KOPT-K1 (cell line): Measurements from ENCODE around the gene TMEM135.

Experiments
- H3K27ac ChIP-seq: fragments of 200-600 bp; sonication (generic); 2 replicates; pipeline ENCODE4 v1.5.1; 2016; ENCODE audit warnings: antibody characterized with exemption, mild to moderate bottlenecking, low read depth, low read length; ENCODE audit not compliant: poor library complexity, severe bottlenecking
- H3K36me3 ChIP-seq: fragments of 200-600 bp; sonication (generic); 2 replicates; pipeline ENCODE4 v1.5.1; 2017; ENCODE audit warnings: antibody characterized with exemption, mild to moderate bottlenecking, low read length, moderate library complexity; ENCODE audit not compliant: insufficient read depth
- H3K9me3 ChIP-seq: fragments of 200-600 bp; sonication (generic); 2 replicates; pipeline ENCODE4 v1.5.1; 2017; ENCODE audit warnings: antibody characterized with exemption, low read length, mild to moderate bottlenecking; ENCODE audit not compliant: insufficient read depth, poor library complexity, severe bottlenecking

TMEM135 gene

DNA sequence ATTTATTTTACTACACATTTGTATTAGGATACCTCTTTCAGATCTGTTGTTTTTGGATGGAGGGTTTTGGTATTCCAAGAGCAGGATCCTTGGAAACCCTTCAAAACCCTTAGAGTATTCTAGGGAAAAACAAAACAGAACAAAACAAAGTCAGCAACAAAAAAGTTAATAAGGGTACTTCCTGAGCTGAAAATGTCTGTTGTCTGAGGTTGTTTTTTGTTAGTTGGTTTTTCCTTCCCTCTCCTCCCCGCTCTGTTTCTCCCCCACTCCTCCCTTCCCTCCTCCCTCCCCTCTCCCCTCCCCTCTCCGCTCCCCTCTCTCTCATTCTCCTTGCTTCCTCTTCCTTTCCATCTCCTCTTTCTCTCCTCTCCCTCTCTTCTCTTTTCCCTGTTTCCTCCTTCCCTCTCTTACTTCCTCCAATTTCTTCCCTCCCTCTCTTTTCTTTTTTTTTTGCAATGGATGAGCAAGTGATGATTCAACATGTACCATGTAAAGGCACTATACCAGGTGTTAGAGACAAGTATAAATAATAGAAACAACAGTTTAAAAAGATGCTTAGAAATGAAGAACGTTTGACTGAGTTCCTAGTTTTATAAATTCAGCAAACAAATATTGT, 160.6 kb downstream of the TMEM135 start:
- H3K9me3 ChIP-seq = no peaks in the 10 kb centered on the region
- H3K36me3 ChIP-seq = no peaks in the 10 kb centered on the region
- H3K27ac ChIP-seq = no peak overlapping the region

DNA sequence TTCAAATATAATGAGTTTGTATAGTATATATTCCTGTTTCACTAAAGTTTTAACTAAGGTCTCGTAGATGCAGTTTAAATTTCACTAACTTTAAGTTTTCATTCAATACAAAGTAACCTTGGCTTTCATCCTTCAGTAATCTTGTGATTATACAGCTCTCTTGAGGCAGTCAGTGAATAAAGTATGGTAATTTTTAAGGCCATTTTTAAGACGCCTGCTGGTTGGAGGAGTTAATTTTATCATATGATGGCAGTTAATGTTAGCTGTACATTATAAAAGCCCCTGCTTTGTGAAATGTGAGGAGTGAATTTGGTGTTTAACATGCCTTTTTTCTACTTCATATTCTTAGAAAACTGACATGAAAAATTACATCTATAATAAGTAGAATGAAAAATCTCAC, 163.6 kb downstream of the TMEM135 start:
- no peak overlapping the region for H3K27ac ChIP-seq
- no peaks in the 10 kb centered on the region for H3K9me3 ChIP-seq
- no peaks in the 10 kb centered on the region for H3K36me3 ChIP-seq

DNA sequence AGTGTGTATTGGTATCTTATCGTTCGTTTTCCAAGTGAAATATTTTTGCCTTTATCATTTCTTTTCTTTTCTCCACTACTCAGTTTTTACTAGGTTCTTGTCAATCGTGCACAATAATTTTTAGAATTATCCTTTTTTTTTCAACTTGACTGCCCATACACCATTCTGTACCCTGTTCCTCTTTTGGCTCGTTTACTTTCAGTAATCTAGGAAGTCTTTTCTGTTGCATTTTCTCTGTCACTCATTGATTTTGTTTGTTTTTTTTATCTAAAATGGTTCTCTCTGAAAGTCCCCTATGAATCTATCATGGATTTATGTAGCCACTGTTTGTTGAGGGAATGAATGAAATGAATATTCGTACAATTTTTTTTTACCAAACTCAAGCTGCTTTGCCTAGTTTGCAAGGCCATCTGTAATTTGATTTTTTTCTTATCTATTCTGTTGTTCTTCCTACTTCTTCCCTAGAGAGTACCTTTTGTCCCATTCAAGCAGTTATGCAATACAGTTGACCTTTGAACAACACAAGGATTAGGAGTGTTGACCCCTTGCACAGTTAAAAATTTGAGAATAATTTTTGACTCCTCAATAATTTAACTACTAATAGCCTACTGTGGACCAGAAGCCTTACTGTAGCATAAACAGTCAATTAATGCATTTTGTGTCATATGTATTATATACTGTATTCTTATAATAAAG, 166.3 kb downstream of the TMEM135 start:
- H3K36me3 ChIP-seq = no peaks in the 10 kb centered on the region
- H3K9me3 ChIP-seq = no peaks in the 10 kb centered on the region

DNA sequence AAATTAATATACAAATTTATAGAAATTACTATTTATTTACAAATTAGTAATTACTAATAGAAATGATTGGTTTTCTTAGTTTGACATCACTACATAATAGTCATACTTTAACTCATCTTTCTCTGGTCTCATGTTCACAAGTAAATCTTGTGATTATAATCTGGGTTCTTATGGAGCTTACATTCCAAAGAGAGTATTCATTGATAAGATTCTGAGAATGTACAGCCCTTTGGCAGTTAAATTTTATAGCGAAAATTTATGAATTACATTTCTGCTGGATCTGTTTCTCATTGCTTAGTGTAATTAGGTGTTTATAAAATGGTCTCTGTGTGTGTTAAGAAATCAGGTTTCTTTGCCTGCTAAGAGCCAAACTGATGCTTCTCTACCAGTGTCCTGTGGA, 175.2 kb downstream of the TMEM135 start:
- H3K9me3 ChIP-seq = no peaks in the 10 kb centered on the region
- H3K27ac ChIP-seq = no peak overlapping the region
- no peaks in the 10 kb centered on the region for H3K36me3 ChIP-seq

More for the DNA sequence above, 166.3 kb downstream of the TMEM135 start:
- no peak overlapping the region for H3K27ac ChIP-seq

DNA sequence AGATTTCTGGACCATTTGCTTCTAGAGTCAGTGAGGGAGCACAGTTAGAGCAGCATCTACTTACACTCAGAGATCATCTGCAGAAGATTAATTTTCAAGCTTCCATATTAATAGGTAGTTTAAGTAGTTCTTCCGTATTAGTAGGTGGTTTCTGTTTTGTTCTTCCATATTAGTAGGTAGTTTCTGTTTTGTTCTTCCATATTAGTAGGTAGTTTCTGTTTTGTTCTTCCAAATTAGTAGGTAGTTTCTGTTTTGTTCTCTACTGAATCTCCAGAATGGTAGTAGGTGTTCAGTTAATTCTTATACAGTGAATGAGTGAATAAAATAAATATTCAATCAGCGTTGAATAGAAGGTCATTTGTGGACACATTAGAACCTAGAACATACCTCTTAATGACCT, 175.7 kb downstream of the TMEM135 start:
- Histone ChIP-seq H3K9me3 (no peaks in the 10 kb centered on the region), H3K27ac (no peak overlapping the region), H3K36me3 (no peaks in the 10 kb centered on the region)

DNA sequence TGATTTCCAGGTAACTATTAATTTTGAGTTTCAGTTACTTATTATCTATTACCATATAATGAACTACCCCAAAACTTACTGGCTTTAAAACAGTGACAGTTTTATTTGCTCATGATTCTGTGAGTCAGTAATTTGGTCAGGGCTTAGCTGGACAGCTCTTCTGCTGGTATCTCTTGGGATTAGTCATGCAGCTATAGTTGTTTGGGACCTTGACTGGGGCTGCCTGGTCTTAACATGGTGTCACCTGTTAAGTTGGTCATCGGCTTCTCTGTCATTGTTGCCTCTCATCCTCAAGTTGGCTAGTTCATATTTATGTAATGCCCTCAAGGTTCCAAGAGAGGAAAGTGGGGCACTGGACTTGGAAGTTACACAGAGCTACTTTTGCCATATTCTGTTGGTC, 177.5 kb downstream of the TMEM135 start:
- no peak overlapping the region for H3K27ac ChIP-seq
- no peaks in the 10 kb centered on the region for H3K9me3 ChIP-seq
- H3K36me3 ChIP-seq = no peaks in the 10 kb centered on the region

DNA sequence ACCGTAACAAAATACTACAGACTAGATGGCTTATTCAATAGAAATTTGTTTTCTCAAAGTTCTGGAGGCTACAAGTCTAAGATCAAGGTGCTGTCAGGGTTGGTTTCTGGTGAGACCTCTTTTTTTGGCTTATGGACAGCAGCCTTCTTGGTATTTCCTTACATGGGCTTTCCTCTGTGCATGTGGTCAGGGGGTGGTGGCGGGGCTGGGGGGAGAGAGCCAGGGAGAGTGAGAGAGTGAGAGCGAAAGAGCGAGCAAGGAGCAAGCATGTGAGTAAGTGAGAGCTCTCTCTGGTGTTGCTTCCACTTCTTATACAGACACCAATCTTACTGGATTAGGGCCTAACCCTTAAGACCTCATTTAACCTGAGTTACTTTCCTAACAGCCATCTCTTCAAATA, 181.5 kb downstream of the TMEM135 start:
- Histone ChIP-seq H3K36me3 (no peaks in the 10 kb centered on the region), H3K9me3 (no peaks in the 10 kb centered on the region), H3K27ac (no peak overlapping the region)

DNA sequence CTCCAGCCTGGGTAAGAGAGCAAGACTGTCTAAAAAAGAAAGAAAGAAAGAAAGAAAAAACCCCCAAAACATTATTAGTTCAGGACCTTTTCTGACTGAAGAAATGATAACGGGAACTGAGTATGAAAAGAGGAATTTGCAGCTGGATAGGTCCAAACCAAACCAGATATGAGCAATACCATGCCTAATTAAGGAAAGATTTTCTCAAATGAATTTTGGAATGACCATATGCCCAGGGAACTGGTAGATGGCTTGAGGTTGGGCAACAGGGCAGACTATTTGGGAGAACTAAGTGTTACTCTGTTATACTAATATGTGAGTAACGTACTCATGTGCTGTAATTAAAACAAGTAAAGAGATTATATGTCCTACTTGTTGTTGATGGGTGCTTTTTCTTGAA, 186.1 kb downstream of the TMEM135 start:
- Histone ChIP-seq H3K27ac (no peak overlapping the region), H3K9me3 (no peaks in the 10 kb centered on the region), H3K36me3 (no peaks in the 10 kb centered on the region)

DNA sequence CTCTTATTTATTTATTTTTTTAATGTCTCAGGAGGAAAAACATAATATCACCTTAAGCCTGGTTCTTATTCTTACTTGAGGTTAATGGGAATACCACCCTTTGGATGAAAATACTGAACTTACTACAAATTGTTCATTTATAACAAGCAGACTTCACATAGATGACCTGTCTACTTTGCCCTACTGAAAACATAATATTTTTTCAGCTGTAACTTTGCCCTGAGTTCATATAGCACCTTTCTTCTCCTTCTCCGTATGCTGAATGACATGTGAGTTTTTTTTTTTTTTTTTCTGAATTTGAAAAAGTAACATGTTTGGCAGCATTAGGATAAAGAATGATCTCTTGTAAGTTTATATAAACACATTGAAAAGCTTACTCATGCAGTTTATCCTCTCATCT, 186.8 kb downstream of the TMEM135 start:
- Histone ChIP-seq H3K9me3 (no peaks in the 10 kb centered on the region), H3K36me3 (no peaks in the 10 kb centered on the region), H3K27ac (no peak overlapping the region)

DNA sequence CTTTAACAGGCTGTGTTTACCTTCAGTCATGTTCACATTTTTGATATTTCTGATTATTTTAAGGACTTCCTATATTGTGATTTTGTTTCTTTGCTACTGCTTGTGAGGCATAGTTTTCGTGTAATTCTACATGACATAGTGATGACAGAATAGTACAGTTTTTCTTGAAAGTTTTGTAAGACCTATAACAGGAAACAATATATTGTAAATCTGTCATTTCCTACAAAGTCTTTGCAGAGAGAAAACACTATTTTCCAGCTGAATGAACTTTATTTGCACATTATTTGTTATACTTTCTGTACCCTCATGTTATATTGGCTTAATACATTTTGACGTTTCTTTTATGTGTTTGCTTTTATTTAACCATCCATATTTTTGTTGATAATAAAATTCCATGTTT, 191.1 kb downstream of the TMEM135 start:
- Histone ChIP-seq H3K36me3 (peaks cover 4% of the 10 kb centered on the region; the same call in 1 of the 2 replicates), H3K9me3 (peaks cover 26% of the 10 kb centered on the region), H3K27ac (no peak overlapping the region)

DNA sequence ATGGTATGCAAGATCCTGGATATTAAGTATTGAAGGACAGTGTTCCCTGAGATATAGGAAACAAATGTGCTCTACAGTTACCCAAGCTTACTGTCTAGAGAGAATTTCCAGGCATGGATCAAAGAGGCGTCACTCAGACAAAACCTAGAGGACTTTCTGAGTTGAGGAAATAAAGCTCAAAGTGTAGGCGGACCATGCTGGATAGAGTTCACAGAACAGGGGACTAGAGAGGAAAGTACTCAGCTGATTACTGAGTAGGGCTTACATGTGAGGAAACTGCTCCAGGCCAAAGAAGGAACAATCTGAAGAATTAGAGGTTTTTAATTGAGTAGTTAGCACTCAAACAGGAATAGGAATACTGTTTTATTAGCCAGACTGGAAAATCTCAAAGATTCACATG, 193.3 kb downstream of the TMEM135 start:
- peaks cover 26% of the 10 kb centered on the region for H3K9me3 ChIP-seq
- no peak overlapping the region for H3K27ac ChIP-seq
- H3K36me3 ChIP-seq = peaks cover 4% of the 10 kb centered on the region; the same call in 1 of the 2 replicates

DNA sequence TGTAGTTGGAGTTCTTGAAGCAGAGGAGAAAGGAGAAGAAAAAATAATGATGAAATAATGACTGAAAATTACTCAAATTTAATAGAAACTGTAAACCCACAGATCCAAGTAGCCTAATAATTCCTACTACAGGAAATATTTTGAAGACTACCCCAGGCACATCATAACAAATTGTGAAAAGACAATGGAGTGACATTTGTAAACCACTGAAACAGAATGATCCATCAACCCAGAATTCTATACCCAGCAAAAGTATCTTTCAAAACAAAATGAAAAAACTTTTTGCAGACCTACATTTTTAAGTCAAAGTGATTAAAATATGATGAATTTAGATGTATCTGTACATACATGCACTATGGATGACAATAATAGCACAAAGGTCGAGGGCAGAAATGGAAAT, 194.6 kb downstream of the TMEM135 start:
- H3K27ac ChIP-seq = no peak overlapping the region
- peaks cover 4% of the 10 kb centered on the region; the same call in 1 of the 2 replicates for H3K36me3 ChIP-seq

DNA sequence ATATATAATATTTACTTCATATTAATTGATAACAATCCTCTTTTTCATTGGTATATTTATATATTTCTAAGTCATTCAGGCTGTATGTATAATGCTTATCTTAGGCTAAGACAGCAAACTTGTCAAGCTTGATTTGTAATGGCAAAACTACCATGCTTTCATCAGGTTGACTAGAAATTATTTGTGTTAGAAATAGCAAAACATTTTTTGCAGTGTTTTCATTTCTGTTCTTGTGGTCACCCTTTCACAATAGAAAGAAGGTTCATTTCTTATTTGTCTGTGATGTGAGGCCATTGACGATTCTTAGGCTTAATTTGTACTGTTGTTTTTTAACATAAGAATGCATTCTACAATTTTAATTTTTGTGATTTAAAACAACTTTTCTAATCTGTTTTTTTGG, 197.6 kb downstream of the TMEM135 start:
- Histone ChIP-seq H3K27ac (no peak overlapping the region), H3K36me3 (peaks cover 4% of the 10 kb centered on the region; the same call in 1 of the 2 replicates), H3K9me3 (peaks cover 26% of the 10 kb centered on the region)

More for the DNA sequence above, 194.6 kb downstream of the TMEM135 start:
- H3K9me3 ChIP-seq = peaks cover 26% of the 10 kb centered on the region

DNA sequence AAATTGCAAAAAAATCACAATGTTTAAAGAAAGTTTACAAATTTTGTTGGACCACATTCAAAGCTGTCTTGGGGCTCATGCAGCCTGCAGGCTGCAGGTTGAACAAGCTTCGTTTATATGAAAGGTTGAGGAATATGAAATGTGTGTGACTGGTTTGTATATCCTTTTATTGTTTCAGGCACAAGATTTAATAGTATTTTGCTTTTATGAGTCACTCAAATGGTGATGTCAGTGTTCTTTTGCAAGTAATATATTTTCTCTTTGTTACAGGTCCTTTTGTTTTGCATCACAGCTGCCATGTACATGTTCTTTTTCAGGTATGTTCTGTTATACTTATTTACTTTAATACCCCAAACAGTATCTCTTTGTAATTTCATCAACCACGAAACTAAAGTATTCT, 198.6 kb downstream of the TMEM135 start:
- H3K27ac ChIP-seq = no peak overlapping the region
- H3K36me3 ChIP-seq = no peaks in the 10 kb centered on the region
- peaks cover 16% of the 10 kb centered on the region for H3K9me3 ChIP-seq

DNA sequence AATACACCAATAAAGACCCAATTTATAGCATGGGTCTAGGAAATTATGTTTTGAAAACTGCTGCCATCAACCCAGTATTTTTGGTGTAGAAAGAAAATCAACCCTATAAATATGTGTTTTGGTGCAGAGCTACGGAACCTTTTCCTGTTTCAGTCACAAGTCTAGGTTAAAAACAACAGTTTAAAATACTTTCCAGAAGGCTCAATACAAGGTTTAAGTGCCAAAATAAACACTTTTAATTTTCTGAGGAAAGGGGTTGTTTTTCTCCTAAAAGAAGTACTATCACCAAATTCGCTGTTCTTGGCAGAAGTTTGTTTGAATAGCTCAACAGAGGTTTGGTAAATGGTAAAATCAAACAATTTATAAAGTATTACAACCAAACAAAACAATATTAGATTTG, 201.3 kb downstream of the TMEM135 start:
- Histone ChIP-seq H3K36me3 (no peaks in the 10 kb centered on the region), H3K27ac (no peak overlapping the region), H3K9me3 (no peaks in the 10 kb centered on the region)

DNA sequence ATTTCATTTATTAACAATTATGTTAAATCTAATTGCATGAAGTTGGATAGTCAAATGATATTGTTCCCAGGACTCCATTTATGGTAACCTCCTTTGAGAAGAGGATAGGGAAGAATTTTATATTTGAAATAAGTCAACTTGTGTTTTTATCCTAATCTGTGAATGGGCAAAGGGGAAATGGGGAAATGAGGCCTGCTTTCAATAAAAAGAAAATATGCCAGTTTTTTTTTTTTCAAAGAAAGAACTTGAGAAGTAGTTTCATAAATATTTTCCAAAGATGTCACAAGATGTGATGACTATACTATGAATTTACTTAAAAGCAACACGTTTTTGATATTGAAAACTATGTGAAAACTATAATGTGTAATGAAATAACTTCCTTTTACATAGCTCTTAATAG, 201.8 kb downstream of the TMEM135 start:
- Histone ChIP-seq H3K27ac (no peak overlapping the region), H3K9me3 (no peaks in the 10 kb centered on the region), H3K36me3 (no peaks in the 10 kb centered on the region)
